WTC11 (cell line): ENCODE measurements around the gene CCDC83. TPM values are rescaled to one million over a fixed set of nuclear protein-coding genes. Genes with fewer than 3 reads are reported as not detected.

Experiments used
- AR ChIP-seq: fragments of 250-450 bp; sonication (Bioruptor Pico); IDR thresholded peaks from 2 replicates; pipeline ENCODE4 v1.9.0; 2021; ENCODE audit warnings: mild to moderate bottlenecking
- FOXP1 ChIP-seq: sonication (generic); formaldehyde crosslinking; IDR thresholded peaks from 2 replicates; pipeline ENCODE4 v1.8.0; 2022; ENCODE audit warnings: missing genetic modification reagents, mild to moderate bottlenecking, moderate library complexity, borderline replicate concordance
- FOXP4 ChIP-seq: sonication (generic); formaldehyde crosslinking; IDR thresholded peaks from 2 replicates; pipeline ENCODE4 v1.8.0; 2022; ENCODE audit warnings: mild to moderate bottlenecking, missing genetic modification reagents
- GRHL2 ChIP-seq: fragments of 250-450 bp; sonication (Bioruptor Pico); IDR thresholded peaks from 2 replicates; pipeline ENCODE4 v1.8.0; 2022; ENCODE audit warnings: mild to moderate bottlenecking, moderate library complexity; ENCODE audit not compliant: insufficient replicate concordance, severe bottlenecking
- KAT7 ChIP-seq: sonication (generic); formaldehyde crosslinking; IDR thresholded peaks from 2 replicates; pipeline ENCODE4 v1.8.1; 2023; ENCODE audit warnings: missing genetic modification reagents, mild to moderate bottlenecking, borderline replicate concordance
- SMAD3 ChIP-seq: sonication (generic); formaldehyde crosslinking; IDR thresholded peaks from 2 replicates; pipeline ENCODE4 v1.8.0; 2022; ENCODE audit warnings: missing genetic modification reagents, mild to moderate bottlenecking, borderline replicate concordance
- ZNF281 ChIP-seq: sonication (generic); formaldehyde crosslinking; IDR thresholded peaks from 2 replicates; pipeline ENCODE4 v1.8.0; 2023; ENCODE audit warnings: mild to moderate bottlenecking, missing genetic modification reagents
- ZNF423 ChIP-seq: fragments of 250-450 bp; sonication (Bioruptor Pico); IDR thresholded peaks from 2 replicates; pipeline ENCODE4 v2.1.2; 2022; ENCODE audit warnings: mild to moderate bottlenecking, moderate library complexity
- ZNF425 ChIP-seq: fragments of 250-450 bp; sonication (Bioruptor Pico); conservative IDR thresholded peaks from 2 replicates; pipeline ENCODE4 v1.9.0; 2021; ENCODE audit warnings: mild to moderate bottlenecking
- ZNF671 ChIP-seq: fragments of 250-450 bp; sonication (Bioruptor Pico); IDR thresholded peaks from 2 replicates; pipeline ENCODE4 v1.8.0; 2021; ENCODE audit warnings: mild to moderate bottlenecking
- total RNA-seq: library from RNA; stranded (reverse); gene quantifications from 3 replicates; pipeline ENCODE4 v1.2.3, GENCODE V29; 2021
- TF ChIP-seq, protein P1 (sequence below): sonication (generic); formaldehyde crosslinking; IDR thresholded peaks from 2 replicates; pipeline ENCODE4 v1.8.0; 2023; ENCODE audit warnings: missing genetic modification reagents, mild to moderate bottlenecking, borderline replicate concordance
- TF ChIP-seq, protein P2 (sequence below): fragments of 200-600 bp; IDR thresholded peaks from 2 replicates; pipeline ENCODE4 v1.8.0; 2022; ENCODE audit warnings: antibody characterized with exemption
- TF ChIP-seq, protein P3 (sequence below): sonication (generic); formaldehyde crosslinking; IDR thresholded peaks from 2 replicates; pipeline ENCODE4 v1.8.1; 2023; ENCODE audit warnings: mild to moderate bottlenecking, moderate library complexity, missing genetic modification reagents
- TF ChIP-seq, protein P4 (sequence below): sonication (generic); formaldehyde crosslinking; IDR thresholded peaks from 2 replicates; pipeline ENCODE4 v1.8.1; 2023; ENCODE audit warnings: mild to moderate bottlenecking, missing genetic modification reagents, borderline replicate concordance

The CCDC83 gene
- total RNA-seq, 1 experiment from 2014 or later: not detected

- peak; percentile 30; the same call in 1 of the 2 replicates for TF ChIP-seq ZNF281 (CRISPR knock-in tag)
- no peak for TF ChIP-seq ZNF671 (CRISPR knock-in tag)
- TF ChIP-seq FOXP1: peak; percentile 86
- peak; percentile 79; the same call in 1 of the 2 replicates for TF ChIP-seq FOXP4 (CRISPR knock-in tag)
- TF ChIP-seq, protein P1, sequence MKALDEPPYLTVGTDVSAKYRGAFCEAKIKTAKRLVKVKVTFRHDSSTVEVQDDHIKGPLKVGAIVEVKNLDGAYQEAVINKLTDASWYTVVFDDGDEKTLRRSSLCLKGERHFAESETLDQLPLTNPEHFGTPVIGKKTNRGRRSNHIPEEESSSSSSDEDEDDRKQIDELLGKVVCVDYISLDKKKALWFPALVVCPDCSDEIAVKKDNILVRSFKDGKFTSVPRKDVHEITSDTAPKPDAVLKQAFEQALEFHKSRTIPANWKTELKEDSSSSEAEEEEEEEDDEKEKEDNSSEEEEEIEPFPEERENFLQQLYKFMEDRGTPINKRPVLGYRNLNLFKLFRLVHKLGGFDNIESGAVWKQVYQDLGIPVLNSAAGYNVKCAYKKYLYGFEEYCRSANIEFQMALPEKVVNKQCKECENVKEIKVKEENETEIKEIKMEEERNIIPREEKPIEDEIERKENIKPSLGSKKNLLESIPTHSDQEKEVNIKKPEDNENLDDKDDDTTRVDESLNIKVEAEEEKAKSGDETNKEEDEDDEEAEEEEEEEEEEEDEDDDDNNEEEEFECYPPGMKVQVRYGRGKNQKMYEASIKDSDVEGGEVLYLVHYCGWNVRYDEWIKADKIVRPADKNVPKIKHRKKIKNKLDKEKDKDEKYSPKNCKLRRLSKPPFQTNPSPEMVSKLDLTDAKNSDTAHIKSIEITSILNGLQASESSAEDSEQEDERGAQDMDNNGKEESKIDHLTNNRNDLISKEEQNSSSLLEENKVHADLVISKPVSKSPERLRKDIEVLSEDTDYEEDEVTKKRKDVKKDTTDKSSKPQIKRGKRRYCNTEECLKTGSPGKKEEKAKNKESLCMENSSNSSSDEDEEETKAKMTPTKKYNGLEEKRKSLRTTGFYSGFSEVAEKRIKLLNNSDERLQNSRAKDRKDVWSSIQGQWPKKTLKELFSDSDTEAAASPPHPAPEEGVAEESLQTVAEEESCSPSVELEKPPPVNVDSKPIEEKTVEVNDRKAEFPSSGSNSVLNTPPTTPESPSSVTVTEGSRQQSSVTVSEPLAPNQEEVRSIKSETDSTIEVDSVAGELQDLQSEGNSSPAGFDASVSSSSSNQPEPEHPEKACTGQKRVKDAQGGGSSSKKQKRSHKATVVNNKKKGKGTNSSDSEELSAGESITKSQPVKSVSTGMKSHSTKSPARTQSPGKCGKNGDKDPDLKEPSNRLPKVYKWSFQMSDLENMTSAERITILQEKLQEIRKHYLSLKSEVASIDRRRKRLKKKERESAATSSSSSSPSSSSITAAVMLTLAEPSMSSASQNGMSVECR (CRISPR knock-in tag): peak; percentile 89; the same call in 1 of the 2 replicates
- TF ChIP-seq, protein P2, sequence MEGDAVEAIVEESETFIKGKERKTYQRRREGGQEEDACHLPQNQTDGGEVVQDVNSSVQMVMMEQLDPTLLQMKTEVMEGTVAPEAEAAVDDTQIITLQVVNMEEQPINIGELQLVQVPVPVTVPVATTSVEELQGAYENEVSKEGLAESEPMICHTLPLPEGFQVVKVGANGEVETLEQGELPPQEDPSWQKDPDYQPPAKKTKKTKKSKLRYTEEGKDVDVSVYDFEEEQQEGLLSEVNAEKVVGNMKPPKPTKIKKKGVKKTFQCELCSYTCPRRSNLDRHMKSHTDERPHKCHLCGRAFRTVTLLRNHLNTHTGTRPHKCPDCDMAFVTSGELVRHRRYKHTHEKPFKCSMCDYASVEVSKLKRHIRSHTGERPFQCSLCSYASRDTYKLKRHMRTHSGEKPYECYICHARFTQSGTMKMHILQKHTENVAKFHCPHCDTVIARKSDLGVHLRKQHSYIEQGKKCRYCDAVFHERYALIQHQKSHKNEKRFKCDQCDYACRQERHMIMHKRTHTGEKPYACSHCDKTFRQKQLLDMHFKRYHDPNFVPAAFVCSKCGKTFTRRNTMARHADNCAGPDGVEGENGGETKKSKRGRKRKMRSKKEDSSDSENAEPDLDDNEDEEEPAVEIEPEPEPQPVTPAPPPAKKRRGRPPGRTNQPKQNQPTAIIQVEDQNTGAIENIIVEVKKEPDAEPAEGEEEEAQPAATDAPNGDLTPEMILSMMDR: no peak
- no peak for TF ChIP-seq ZNF423 (CRISPR knock-in tag)
- no peak for TF ChIP-seq ZNF425
- TF ChIP-seq, protein P3, sequence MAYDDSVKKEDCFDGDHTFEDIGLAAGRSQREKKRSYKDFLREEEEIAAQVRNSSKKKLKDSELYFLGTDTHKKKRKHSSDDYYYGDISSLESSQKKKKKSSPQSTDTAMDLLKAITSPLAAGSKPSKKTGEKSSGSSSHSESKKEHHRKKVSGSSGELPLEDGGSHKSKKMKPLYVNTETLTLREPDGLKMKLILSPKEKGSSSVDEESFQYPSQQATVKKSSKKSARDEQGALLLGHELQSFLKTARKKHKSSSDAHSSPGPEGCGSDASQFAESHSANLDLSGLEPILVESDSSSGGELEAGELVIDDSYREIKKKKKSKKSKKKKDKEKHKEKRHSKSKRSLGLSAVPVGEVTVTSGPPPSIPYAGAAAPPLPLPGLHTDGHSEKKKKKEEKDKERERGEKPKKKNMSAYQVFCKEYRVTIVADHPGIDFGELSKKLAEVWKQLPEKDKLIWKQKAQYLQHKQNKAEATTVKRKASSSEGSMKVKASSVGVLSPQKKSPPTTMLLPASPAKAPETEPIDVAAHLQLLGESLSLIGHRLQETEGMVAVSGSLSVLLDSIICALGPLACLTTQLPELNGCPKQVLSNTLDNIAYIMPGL: no peak; the same call in 1 of the 2 replicates
- 0 out of 2 replicates have a peak, but pooled peaks have one; percentile 74 for TF ChIP-seq KAT7 (CRISPR knock-in tag)
- TF ChIP-seq SMAD3 (CRISPR knock-in tag): no peak
- no peak for TF ChIP-seq AR (CRISPR knock-in tag)
- TF ChIP-seq, protein P4, sequence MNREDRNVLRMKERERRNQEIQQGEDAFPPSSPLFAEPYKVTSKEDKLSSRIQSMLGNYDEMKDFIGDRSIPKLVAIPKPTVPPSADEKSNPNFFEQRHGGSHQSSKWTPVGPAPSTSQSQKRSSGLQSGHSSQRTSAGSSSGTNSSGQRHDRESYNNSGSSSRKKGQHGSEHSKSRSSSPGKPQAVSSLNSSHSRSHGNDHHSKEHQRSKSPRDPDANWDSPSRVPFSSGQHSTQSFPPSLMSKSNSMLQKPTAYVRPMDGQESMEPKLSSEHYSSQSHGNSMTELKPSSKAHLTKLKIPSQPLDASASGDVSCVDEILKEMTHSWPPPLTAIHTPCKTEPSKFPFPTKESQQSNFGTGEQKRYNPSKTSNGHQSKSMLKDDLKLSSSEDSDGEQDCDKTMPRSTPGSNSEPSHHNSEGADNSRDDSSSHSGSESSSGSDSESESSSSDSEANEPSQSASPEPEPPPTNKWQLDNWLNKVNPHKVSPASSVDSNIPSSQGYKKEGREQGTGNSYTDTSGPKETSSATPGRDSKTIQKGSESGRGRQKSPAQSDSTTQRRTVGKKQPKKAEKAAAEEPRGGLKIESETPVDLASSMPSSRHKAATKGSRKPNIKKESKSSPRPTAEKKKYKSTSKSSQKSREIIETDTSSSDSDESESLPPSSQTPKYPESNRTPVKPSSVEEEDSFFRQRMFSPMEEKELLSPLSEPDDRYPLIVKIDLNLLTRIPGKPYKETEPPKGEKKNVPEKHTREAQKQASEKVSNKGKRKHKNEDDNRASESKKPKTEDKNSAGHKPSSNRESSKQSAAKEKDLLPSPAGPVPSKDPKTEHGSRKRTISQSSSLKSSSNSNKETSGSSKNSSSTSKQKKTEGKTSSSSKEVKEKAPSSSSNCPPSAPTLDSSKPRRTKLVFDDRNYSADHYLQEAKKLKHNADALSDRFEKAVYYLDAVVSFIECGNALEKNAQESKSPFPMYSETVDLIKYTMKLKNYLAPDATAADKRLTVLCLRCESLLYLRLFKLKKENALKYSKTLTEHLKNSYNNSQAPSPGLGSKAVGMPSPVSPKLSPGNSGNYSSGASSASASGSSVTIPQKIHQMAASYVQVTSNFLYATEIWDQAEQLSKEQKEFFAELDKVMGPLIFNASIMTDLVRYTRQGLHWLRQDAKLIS (CRISPR knock-in tag): no peak
- no peak for TF ChIP-seq GRHL2
Observed at GRCh38 chr11:85810871-85811611, 44.1 kb upstream of the CCDC83 start, which contains the start of gene SYTL2 (continued).
